Progenitor cell of endocrine pancreas (in vitro differentiated cells): Measurements from ENCODE around the gene RAI1. TPM values are rescaled to one million over a fixed set of nuclear protein-coding genes. Genes with fewer than 3 reads are reported as not detected.
A peak's percentile ranks its signal among the peaks of the same experiment; 100 is the strongest.

Experiments used
- DNase-seq: peaks from one replicate; pipeline ENCODE4 v3.0.0; 2021; ENCODE audit warnings: low spot score; ENCODE audit not compliant: unreplicated experiment
- H3K27ac Mint-ChIP-seq: 2 replicates; pipeline ENCODE4 v1.8.0; 2021; ENCODE audit warnings: mild to moderate bottlenecking, moderate library complexity, mixed read lengths
- H3K27me3 Mint-ChIP-seq: 2 replicates; pipeline ENCODE4 v1.8.0; 2021; ENCODE audit warnings: mixed read lengths
- H3K36me3 Mint-ChIP-seq: 2 replicates; pipeline ENCODE4 v1.8.0; 2022; ENCODE audit warnings: mixed read lengths; ENCODE audit not compliant: insufficient read depth
- H3K4me1 Mint-ChIP-seq: 2 replicates; pipeline ENCODE4 v1.8.0; 2021; ENCODE audit warnings: low read depth, mixed read lengths
- H3K4me3 Mint-ChIP-seq: 2 replicates; pipeline ENCODE4 v1.8.0; 2021; ENCODE audit warnings: low read depth, mild to moderate bottlenecking, moderate library complexity, mixed read lengths
- H3K9me3 Mint-ChIP-seq: 2 replicates; pipeline ENCODE4 v1.8.0; 2021; ENCODE audit warnings: low read depth, mixed read lengths
- total RNA-seq: library from RNA; stranded (reverse); gene quantifications from 2 replicates; pipeline ENCODE4 v1.2.1, GENCODE V29; 2021
- TF ChIP-seq, protein P1 (sequence below): fragments of 200-600 bp; sonication (generic); IDR thresholded peaks from one replicate; pipeline ENCODE4 v1.5.0; 2021; ENCODE audit warnings: antibody characterized with exemption, mild to moderate bottlenecking; ENCODE audit not compliant: unreplicated experiment

The RAI1 gene
- total RNA-seq, 1 donor from 2014 or later, result 75.0 TPM

DNA sequence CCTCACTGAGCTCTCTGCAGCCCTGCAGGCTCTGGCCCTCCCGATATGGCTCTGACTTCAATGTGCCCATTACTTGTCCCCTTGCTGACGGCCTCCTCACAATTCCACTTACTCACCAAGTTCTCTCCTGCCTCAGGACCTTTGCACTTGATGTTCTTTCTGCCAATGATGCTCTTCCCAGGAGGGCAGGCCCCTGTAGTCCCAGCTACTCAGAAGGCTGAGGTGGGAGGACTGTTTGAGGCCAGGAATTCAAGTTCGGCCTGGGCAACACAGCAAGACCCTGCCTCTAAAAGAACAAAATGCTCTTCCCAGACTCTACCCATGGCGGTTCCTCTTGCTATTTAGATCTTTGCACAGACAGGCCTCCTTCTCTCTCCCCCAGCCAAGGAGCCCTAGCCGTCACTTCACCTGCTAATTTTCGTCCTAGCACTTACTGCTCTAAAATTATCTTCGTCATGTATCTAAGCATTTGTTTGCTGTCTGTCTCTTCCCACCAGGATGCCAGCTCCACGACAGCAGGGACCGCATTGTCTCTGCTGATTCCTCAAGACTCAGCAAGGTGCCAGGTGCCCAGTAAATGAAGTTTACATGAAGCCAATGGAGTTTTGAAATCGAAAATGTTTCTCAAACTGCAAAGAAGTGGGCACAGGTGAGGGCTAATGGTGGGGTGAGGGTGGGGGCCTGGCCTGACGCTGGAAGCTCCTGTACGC lies 626 bp upstream of the RAI1 start:
- TF ChIP-seq, protein P1, sequence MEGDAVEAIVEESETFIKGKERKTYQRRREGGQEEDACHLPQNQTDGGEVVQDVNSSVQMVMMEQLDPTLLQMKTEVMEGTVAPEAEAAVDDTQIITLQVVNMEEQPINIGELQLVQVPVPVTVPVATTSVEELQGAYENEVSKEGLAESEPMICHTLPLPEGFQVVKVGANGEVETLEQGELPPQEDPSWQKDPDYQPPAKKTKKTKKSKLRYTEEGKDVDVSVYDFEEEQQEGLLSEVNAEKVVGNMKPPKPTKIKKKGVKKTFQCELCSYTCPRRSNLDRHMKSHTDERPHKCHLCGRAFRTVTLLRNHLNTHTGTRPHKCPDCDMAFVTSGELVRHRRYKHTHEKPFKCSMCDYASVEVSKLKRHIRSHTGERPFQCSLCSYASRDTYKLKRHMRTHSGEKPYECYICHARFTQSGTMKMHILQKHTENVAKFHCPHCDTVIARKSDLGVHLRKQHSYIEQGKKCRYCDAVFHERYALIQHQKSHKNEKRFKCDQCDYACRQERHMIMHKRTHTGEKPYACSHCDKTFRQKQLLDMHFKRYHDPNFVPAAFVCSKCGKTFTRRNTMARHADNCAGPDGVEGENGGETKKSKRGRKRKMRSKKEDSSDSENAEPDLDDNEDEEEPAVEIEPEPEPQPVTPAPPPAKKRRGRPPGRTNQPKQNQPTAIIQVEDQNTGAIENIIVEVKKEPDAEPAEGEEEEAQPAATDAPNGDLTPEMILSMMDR, result no peak
- no peaks in the 10 kb centered on the region for H3K36me3 Mint-ChIP-seq
- H3K4me3 Mint-ChIP-seq, result peak overlapping the region; percentile 66
- DNase-seq, result no peak
- no peaks in the 10 kb centered on the region for H3K9me3 Mint-ChIP-seq
- no peak overlapping the region for H3K27ac Mint-ChIP-seq
- H3K4me1 Mint-ChIP-seq, result peaks cover 34% of the 10 kb centered on the region
- no peaks in the 10 kb centered on the region for H3K27me3 Mint-ChIP-seq

DNA sequence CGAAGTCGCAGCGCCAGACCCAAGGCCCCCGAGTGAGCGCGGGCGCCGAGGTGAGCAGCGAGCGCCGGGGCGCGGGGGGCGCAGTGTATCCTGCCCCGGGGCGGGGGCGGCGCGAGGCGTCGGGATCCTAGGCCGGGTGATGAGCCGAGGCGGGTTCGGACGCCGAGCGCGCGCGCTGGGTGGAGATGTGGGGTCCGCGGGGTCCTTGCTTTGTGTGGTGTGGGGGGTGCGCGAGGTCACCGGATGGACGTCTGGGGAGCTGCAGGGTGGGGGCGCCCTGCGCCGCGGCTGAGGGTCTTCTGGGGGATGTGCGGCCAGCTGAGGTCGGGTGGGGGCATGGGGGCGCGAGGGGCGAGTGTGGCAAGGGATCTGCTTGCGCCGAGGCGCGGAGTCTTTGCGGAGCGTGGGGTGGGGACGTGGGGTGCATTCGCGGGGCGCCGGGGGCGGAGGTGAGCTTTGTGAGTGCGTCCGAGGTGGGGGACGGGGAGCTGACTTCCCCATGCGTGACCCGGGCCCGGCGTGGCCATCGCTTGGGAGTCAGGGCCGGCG lies 560 bp downstream of the RAI1 start:
- DNase-seq, result no peak
- peak overlapping the region; percentile 86 for H3K4me3 Mint-ChIP-seq
- peaks cover 37% of the 10 kb centered on the region for H3K4me1 Mint-ChIP-seq
- no peaks in the 10 kb centered on the region for H3K27me3 Mint-ChIP-seq
- peak overlapping the region; percentile 95 for H3K27ac Mint-ChIP-seq
- TF ChIP-seq, protein P1, result no peak
- H3K9me3 Mint-ChIP-seq, result no peaks in the 10 kb centered on the region
- H3K36me3 Mint-ChIP-seq, result no peaks in the 10 kb centered on the region

DNA sequence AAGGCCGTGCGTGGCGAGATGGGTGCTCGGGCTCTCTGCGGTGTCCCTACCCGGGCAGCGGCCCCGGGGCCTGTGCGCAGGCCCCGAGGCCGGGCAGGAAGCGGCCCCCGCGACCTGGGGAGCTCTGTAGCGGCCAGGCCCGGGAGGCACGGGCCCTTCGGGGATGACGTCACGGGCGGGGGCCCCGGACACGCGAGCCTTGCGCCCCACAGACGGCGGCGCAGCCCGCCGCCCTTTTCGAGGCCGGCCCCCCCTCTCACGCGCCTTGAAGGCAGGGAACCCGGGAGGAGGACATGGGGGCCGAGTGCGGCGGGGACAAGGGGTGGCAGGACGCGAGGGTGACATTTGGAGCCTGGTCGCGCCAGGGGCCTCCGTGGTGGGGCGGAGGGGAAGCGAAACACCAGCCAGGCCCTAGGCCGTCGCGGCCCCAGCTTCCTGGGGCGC lies 1.1 kb downstream of the RAI1 start:
- Mint-ChIP-seq H3K27me3 (no peaks in the 10 kb centered on the region), H3K4me1 (peaks cover 38% of the 10 kb centered on the region), H3K36me3 (peaks cover under 1% of the 10 kb centered on the region), H3K27ac (peak overlapping the region; percentile 95), H3K4me3 (peak overlapping the region; percentile 88), H3K9me3 (no peaks in the 10 kb centered on the region)
- TF ChIP-seq, protein P1, result no peak
- DNase-seq, result no peak

DNA sequence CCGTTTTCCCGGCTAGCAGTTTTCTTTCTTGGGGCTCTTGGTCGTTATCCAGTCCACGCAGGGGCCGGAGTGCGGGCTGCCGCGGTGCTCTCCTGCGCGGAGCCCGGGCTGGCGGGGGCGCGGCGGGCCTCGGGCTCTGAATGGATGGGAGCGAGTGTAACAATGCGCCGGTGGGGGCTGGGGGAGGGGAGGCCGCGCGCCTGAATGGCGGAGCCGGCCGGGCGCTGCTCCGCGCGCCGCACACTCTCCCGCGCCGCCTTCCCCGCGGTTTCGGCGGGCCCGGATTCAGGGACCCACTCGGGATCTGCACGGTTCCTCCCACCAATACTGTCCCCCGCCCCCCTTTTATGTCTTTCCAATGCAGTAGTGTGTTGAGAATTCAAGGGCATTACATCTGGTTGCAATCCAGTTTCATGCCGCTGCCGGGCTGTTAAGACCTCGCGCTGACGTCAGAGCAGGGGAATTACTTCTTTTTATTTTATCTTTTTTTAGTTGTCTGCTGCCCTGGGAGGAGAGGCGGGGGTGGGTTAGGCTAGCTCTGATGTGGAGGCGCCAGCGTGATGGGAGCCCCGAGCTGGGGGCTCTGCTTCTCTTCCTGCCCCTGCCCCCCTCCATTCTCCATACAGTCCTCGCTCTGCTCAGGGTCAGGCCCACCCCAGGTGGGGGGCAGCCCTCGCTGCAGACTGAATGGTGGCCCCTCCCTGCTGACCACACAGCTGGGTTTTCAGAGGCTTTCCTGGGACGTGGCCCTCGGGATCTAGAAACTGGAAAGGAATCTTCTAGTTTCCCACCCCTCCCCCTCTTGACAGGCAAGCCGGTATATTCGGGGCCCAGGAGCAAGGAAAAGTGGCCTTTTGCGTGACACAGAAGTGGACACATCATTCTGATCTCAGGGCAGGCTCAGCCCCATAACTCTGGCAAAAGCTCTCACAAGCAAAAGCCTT lies 1.8 kb downstream of the RAI1 start:
- H3K36me3 Mint-ChIP-seq, result peaks cover 2% of the 10 kb centered on the region
- H3K9me3 Mint-ChIP-seq, result no peaks in the 10 kb centered on the region
- no peaks in the 10 kb centered on the region for H3K27me3 Mint-ChIP-seq
- TF ChIP-seq, protein P1, result no peak
- peaks cover 38% of the 10 kb centered on the region for H3K4me1 Mint-ChIP-seq
- DNase-seq, result peak; percentile 56
- peak overlapping the region; percentile 88 for H3K4me3 Mint-ChIP-seq
- H3K27ac Mint-ChIP-seq, result peak overlapping the region; percentile 98
